T-cell (primary cell): ENCODE data around the gene ARHGAP10. TPM values are rescaled to one million over a fixed set of nuclear protein-coding genes. Genes with fewer than 3 reads are reported as not detected.

ENCODE experiments used
- ATAC-seq, 4 experiments: fragments of 200-7000 bp in 3 of 4; fragments of 150-1000 bp in 1 of 4; cut with Tn5 transposase; replicated peaks in 1 of 4; 1 replicate in 3 of 4; 2 replicates in 1 of 4; pipeline ENCODE4 v1.10.0; 2021; ENCODE audit warnings: moderate library complexity in 3 of 4, mild to moderate bottlenecking in 2 of 4, moderate number of reproducible peaks in 1 of 4
- CTCF ChIA-PET, 2 donors: fragments of 300-600 bp; sonication (Branson Sonifier 250); formaldehyde crosslinking; loops; one replicate each; lab custom pipeline; 2022; ENCODE audit warnings: antibody characterized with exemption in 2 of 2; lab: Charles Lee
- POLR2A ChIA-PET, 2 donors: fragments of 300-600 bp; sonication (Branson Sonifier 250); formaldehyde crosslinking; loops; one replicate each; lab custom pipeline; 2022; ENCODE audit warnings: antibody characterized with exemption in 2 of 2; lab: Charles Lee
- DNase-seq, 35 experiments: peaks; one replicate each; pipeline versions ENCODE4 v3.0.0 to v3.0.0-alpha.2; 2013 to 2023
- H3K27ac ChIP-seq: one replicate; pipeline ENCODE4 v1.5.1; 2013; ENCODE audit warnings: low read length
- H3K27me3 ChIP-seq, 2 experiments: replicated peaks in 1 of 2; 1 replicate in 1 of 2; 2 replicates in 1 of 2; pipeline versions ENCODE4 v1.6.1 to v1.7.0; 2013; ENCODE audit warnings: low read length in 1 of 2, mixed read lengths in 1 of 2; ENCODE audit not compliant: control insufficient read depth in 2 of 2, insufficient read depth in 2 of 2; ENCODE audit errors: extremely low read depth in 1 of 2
- H3K36me3 ChIP-seq, 2 donors: 1 replicate in 1 of 2; 2 replicates in 1 of 2; pipeline versions ENCODE4 v1.6.1 to v1.7.0; 2013; ENCODE audit warnings: low read length in 1 of 2; ENCODE audit not compliant: control insufficient read depth in 2 of 2, insufficient read depth in 1 of 2; ENCODE audit errors: extremely low read depth in 1 of 2
- H3K4me1 ChIP-seq, 2 experiments: 1 replicate in 1 of 2; 2 replicates in 1 of 2; pipeline versions ENCODE4 v1.6.1 to v1.7.0; 2013; ENCODE audit warnings: low read length in 2 of 2, mixed read lengths in 1 of 2; ENCODE audit not compliant: insufficient read depth in 2 of 2, control insufficient read depth in 1 of 2; ENCODE audit errors: extremely low read depth in 1 of 2
- H3K4me3 ChIP-seq, 2 donors: 1 replicate in 1 of 2; 2 replicates in 1 of 2; pipeline versions ENCODE4 v1.5.1 to v1.7.0; 2013; ENCODE audit warnings: mild to moderate bottlenecking in 2 of 2, low read length in 1 of 2, moderate library complexity in 1 of 2; ENCODE audit not compliant: control insufficient read depth in 1 of 2; ENCODE audit errors: extremely low read depth in 1 of 2
- H3K9me3 ChIP-seq: 2 replicates; pipeline ENCODE4 v1.7.0; 2013
- H3K27ac Mint-ChIP-seq, 2 donors: one replicate each; pipeline ENCODE4 v1.8.0; 2020 to 2021; ENCODE audit warnings: mild to moderate bottlenecking in 2 of 2, mixed read lengths in 2 of 2
- H3K27me3 Mint-ChIP-seq, 2 donors: one replicate each; pipeline ENCODE4 v1.8.0; 2021 to 2022; ENCODE audit warnings: mixed read lengths in 2 of 2
- H3K36me3 Mint-ChIP-seq: one replicate; pipeline ENCODE4 v1.8.0; 2021; ENCODE audit warnings: mixed read lengths
- H3K4me1 Mint-ChIP-seq, 3 donors: one replicate each; pipeline ENCODE4 v1.8.0; 2020 to 2022; ENCODE audit warnings: mixed read lengths in 3 of 3, mild to moderate bottlenecking in 1 of 3
- H3K4me3 Mint-ChIP-seq, 3 donors: one replicate each; pipeline ENCODE4 v1.8.0; 2020 to 2022; ENCODE audit warnings: mild to moderate bottlenecking in 3 of 3, mixed read lengths in 3 of 3, moderate library complexity in 3 of 3
- H3K9me3 Mint-ChIP-seq, 3 donors: one replicate each; pipeline ENCODE4 v1.8.0; 2020 to 2022; ENCODE audit warnings: mixed read lengths in 3 of 3
- WGBS: methylation state at CpG from one replicate; pipeline ENCODE4 v1.1.5; 2013; ENCODE audit warnings: missing lambda C conversion rate; ENCODE audit not compliant: insufficient coverage; 5-methylcytosine and 5-hydroxymethylcytosine counted together
- total RNA-seq, 35 experiments: library from RNA in 6 of 35; stranded (reverse) in 6 of 35; fragments of 120-200 nt in 1 of 35; gene quantifications; one replicate each; pipeline versions ENCODE4 v1.2.1 to v1.2.4 and lab custom pipeline; 2013 to 2026

ARHGAP10 gene
- total RNA-seq, 5 donors from 2014 or later (not counting 1 experiment from before 2014, with no cell fraction given) = 6.2 to 7.7 (median 6.8) TPM

GRCh38 chr4:147958057-147958456, 226.2 kb downstream of the ARHGAP10 start:
- Histone ChIP-seq H3K27ac (no peak overlapping the region), H3K4me3 (no peak overlapping the region), H3K36me3 (no peaks in the 10 kb centered on the region), H3K4me1 (no peaks in the 10 kb centered on the region), H3K27me3 (no peaks in the 10 kb centered on the region), H3K9me3 (no peaks in the 10 kb centered on the region)
- Mint-ChIP-seq H3K9me3 (no peaks in the 10 kb centered on the region), H3K4me1 (no peaks in the 10 kb centered on the region), H3K4me3 (no peak overlapping the region), H3K36me3 (peaks cover 38% of the 10 kb centered on the region), H3K27me3 (no peaks in the 10 kb centered on the region), H3K27ac (no peak overlapping the region)
- ChIA-PET POLR2A (no interaction called here), CTCF (no interaction called here)
- 100% methylated on average over 2 of the region's 3 CpGs for WGBS
- no peak for DNase-seq
- ATAC-seq = no peak

- Histone ChIP-seq H3K4me1 (no peaks in the 10 kb centered on the region), H3K4me3 (no peak overlapping the region), H3K27ac (no peak overlapping the region), H3K36me3 (no peaks in the 10 kb centered on the region), H3K27me3 (no peaks in the 10 kb centered on the region), H3K9me3 (no peaks in the 10 kb centered on the region)
- H3K9me3 Mint-ChIP-seq = no peaks in the 10 kb centered on the region
- ChIA-PET POLR2A (interaction anchor here in 1 of 2 donors (0.7 kb wide), 1 partner anchor 315 kb away, joined by 3 read pairs; no protein-coding TSS in a partner anchor), CTCF (no interaction called here)
- 56% methylated on average over 1 of the region's 4 CpGs for WGBS
- no peaks in the 10 kb centered on the region for H3K4me1 Mint-ChIP-seq
- no peaks in the 10 kb centered on the region for H3K27me3 Mint-ChIP-seq
- no peak overlapping the region for H3K27ac Mint-ChIP-seq
- no peak for ATAC-seq
- H3K4me3 Mint-ChIP-seq = no peak overlapping the region
- DNase-seq = no peak
- peaks cover 34% of the 10 kb centered on the region for H3K36me3 Mint-ChIP-seq
These were observed 226.7 kb downstream of the ARHGAP10 start for GRCh38 chr4:147958489-147959065.

- H3K4me3 Mint-ChIP-seq = no peak overlapping the region
These were observed 229.1 kb downstream of the ARHGAP10 start for GRCh38 chr4:147960971-147961370.

GRCh38 chr4:147963839-147964238, 232.0 kb downstream of the ARHGAP10 start:
- ATAC-seq = no peak
- no peaks in the 10 kb centered on the region for H3K4me1 ChIP-seq
- no peaks in the 10 kb centered on the region for H3K9me3 ChIP-seq
- no peak for DNase-seq
- H3K27me3 Mint-ChIP-seq = no peaks in the 10 kb centered on the region
- H3K4me3 Mint-ChIP-seq = no peak overlapping the region
- H3K27me3 ChIP-seq = no peaks in the 10 kb centered on the region
- POLR2A ChIA-PET = no interaction called here
- no peaks in the 10 kb centered on the region for H3K9me3 Mint-ChIP-seq
- no peak overlapping the region for H3K4me3 ChIP-seq
- H3K36me3 ChIP-seq = no peaks in the 10 kb centered on the region
- WGBS = 92% methylated on average over 10 of the region's 10 CpGs
- CTCF ChIA-PET = no interaction called here
- H3K36me3 Mint-ChIP-seq = peaks cover 30% of the 10 kb centered on the region
- H3K27ac Mint-ChIP-seq = no peak overlapping the region
- H3K4me1 Mint-ChIP-seq = no peaks in the 10 kb centered on the region
- H3K27ac ChIP-seq = no peak overlapping the region

More at GRCh38 chr4:147960971-147961370, 229.1 kb downstream of the ARHGAP10 start:
- ChIA-PET POLR2A (no interaction called here), CTCF (no interaction called here)
- DNase-seq (no peak), ATAC-seq (no peak)
- 100% methylated on average over 2 of the region's 5 CpGs for WGBS
- Histone ChIP-seq H3K9me3 (no peaks in the 10 kb centered on the region), H3K4me3 (no peak overlapping the region), H3K27me3 (no peaks in the 10 kb centered on the region), H3K36me3 (no peaks in the 10 kb centered on the region), H3K4me1 (no peaks in the 10 kb centered on the region), H3K27ac (no peak overlapping the region)
- no peak overlapping the region for H3K27ac Mint-ChIP-seq
- H3K27me3 Mint-ChIP-seq = no peaks in the 10 kb centered on the region
- peaks cover 34% of the 10 kb centered on the region for H3K36me3 Mint-ChIP-seq
- H3K9me3 Mint-ChIP-seq = no peaks in the 10 kb centered on the region
- H3K4me1 Mint-ChIP-seq = no peaks in the 10 kb centered on the region

- ChIA-PET CTCF (interaction anchor here in 1 of 2 donors (0.5 kb wide), 1 partner anchor 309 kb away, joined by 3 read pairs; no protein-coding TSS in a partner anchor), POLR2A (no interaction called here)
- no peaks in the 10 kb centered on the region for H3K9me3 Mint-ChIP-seq
These were observed 232.5 kb downstream of the ARHGAP10 start for GRCh38 chr4:147964266-147964880.

GRCh38 chr4:147965056-147965455, 233.2 kb downstream of the ARHGAP10 start:
- WGBS = no CpG with 5 or more reads among the region's 3 CpGs
- H3K9me3 Mint-ChIP-seq = no peaks in the 10 kb centered on the region
- H3K27me3 Mint-ChIP-seq = no peaks in the 10 kb centered on the region
- no peak overlapping the region for H3K4me3 Mint-ChIP-seq
- H3K36me3 ChIP-seq = no peaks in the 10 kb centered on the region
- no peak overlapping the region for H3K27ac ChIP-seq
- ChIA-PET CTCF (no interaction called here), POLR2A (no interaction called here)
- H3K4me3 ChIP-seq = no peak overlapping the region
- no peaks in the 10 kb centered on the region for H3K4me1 ChIP-seq
- no peaks in the 10 kb centered on the region for H3K9me3 ChIP-seq
- ATAC-seq (no peak), DNase-seq (no peak)
- no peak overlapping the region for H3K27ac Mint-ChIP-seq
- peaks cover 34% of the 10 kb centered on the region for H3K36me3 Mint-ChIP-seq
- no peaks in the 10 kb centered on the region for H3K27me3 ChIP-seq
- no peaks in the 10 kb centered on the region for H3K4me1 Mint-ChIP-seq

More at GRCh38 chr4:147964266-147964880, 232.5 kb downstream of the ARHGAP10 start:
- Mint-ChIP-seq H3K36me3 (peaks cover 30% of the 10 kb centered on the region), H3K4me1 (no peaks in the 10 kb centered on the region), H3K4me3 (no peak overlapping the region), H3K27ac (no peak overlapping the region), H3K27me3 (no peaks in the 10 kb centered on the region)
- Histone ChIP-seq H3K27ac (no peak overlapping the region), H3K36me3 (no peaks in the 10 kb centered on the region), H3K27me3 (no peaks in the 10 kb centered on the region), H3K4me3 (no peak overlapping the region), H3K4me1 (no peaks in the 10 kb centered on the region), H3K9me3 (no peaks in the 10 kb centered on the region)
- ATAC-seq (no peak), DNase-seq (no peak)
- WGBS = 97% methylated on average over 12 of the region's 14 CpGs
